ENCODE measurements around the gene RWDD3.

The RWDD3 gene

GRCh38 chr1:95282518-95282895 lies 48.5 kb downstream of the RWDD3 start:
- DNase-seq (ENCODE audit: low read depth), result no peak

DNA sequence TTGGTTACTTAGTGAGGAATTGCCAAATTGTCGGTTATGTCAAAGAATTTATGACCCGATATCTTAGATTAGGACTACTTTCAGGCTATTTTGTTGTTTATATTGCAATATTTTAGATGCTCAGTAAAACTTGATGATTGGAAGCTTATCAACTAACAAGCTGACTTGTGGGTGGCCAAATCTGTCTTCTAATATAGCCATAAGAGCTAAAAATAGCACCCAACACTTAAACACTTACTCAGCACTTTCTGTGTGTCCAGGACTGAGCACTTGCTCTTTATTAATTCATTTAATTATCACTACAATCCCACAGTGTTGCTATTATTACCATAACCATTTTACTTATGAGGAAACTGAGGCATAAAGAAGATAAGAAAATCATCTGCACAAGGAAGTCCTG lies 50.4 kb downstream of the RWDD3 start:
- DNase-seq (ENCODE audit: low read depth), result no peak

DNA sequence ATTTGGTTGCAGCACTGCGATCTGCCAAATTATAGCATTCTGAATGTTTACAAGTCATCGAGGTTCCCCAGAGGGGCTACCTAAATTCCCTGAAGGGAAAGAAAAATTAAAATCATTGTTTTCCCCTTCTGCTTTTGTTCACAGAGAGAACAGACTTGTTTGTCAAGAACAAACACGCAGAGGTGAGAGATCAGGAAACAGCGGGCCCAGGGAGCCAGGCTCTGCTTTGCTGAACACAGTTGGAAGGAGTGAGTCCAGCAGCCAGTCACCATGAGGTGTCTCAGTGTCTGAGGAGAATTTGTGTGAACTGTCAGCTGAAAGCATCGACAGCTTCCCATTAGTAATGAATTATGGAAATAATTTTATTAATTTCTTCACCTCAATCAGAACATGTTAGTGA lies 52.5 kb downstream of the RWDD3 start:
- DNase-seq (ENCODE audit: low read depth), result no peak

DNA sequence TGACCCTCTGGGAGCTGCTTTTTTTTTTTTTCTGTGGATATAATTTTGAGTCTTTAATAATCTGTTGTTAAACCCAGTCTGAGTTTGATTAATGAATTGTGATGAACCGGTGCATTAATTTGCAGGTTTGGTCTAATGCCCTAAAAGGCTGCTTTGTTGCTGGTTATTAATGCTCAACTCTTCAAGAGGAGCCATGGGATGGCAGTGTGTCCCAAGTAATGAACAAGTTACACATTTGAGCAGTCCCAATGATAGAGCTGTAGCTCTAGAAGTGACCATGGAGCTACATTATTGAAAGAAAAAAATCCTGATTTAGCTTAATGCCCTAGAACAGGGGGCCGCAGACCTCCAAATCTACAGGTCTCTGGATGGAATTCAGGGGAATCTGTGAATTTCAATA lies 53.1 kb downstream of the RWDD3 start:
- DNase-seq (ENCODE audit: low read depth), result no peak

- no peak for DNase-seq (ENCODE audit: low read depth)
These were observed 53.8 kb downstream of the RWDD3 start for GRCh38 chr1:95287825-95288224.
